Common myeloid progenitor, CD34-positive (primary cell): ENCODE data around the gene PVR.
"Not testable (repeated sequence)": the region's sequence is repeated elsewhere in the genome, so short reads cannot be mapped to it uniquely, and the experiment has no call there.

Experiments used
- CTCF ChIA-PET: fragments of 350-600 bp; sonication (Branson Sonifier 250); formaldehyde crosslinking; loops from one replicate; lab custom pipeline; 2021; ENCODE audit warnings: antibody characterized with exemption; lab: Charles Lee
- POLR2A ChIA-PET: fragments of 350-600 bp; sonication (Branson Sonifier 250); formaldehyde crosslinking; loops from one replicate; lab custom pipeline; 2021; ENCODE audit warnings: antibody characterized with exemption; lab: Charles Lee
- DNase-seq, 3 donors: peaks; one replicate each; pipeline versions ENCODE4 v3.0.0 to v3.0.0-alpha.2; 2013
- H3K27ac ChIP-seq, 2 experiments: 1 replicate in 1 of 2; 2 replicates in 1 of 2; pipeline ENCODE4 v1.7.0; 2013; ENCODE audit warnings: inconsistent platforms in 2 of 2, low read length in 2 of 2, mild to moderate bottlenecking in 2 of 2, low read depth in 1 of 2, moderate library complexity in 1 of 2; ENCODE audit not compliant: severe bottlenecking in 2 of 2, insufficient read depth in 1 of 2, poor library complexity in 1 of 2
- H3K27me3 ChIP-seq, 5 experiments: replicated peaks in 2 of 5; 1 replicate in 3 of 5; 2 replicates in 2 of 5; pipeline versions ENCODE4 v1.6.1 to v1.7.0; 2013; ENCODE audit warnings: low read length in 4 of 5, mild to moderate bottlenecking in 2 of 5, moderate library complexity in 2 of 5, inconsistent platforms in 1 of 5; ENCODE audit not compliant: insufficient read depth in 5 of 5, control insufficient read depth in 4 of 5
- H3K36me3 ChIP-seq, 4 experiments: 1 replicate in 2 of 4; 2 replicates in 2 of 4; pipeline versions ENCODE4 v1.6.1 to v1.7.0; 2013; ENCODE audit warnings: low read length in 3 of 4, control low read depth in 1 of 4, mild to moderate bottlenecking in 1 of 4; ENCODE audit not compliant: control insufficient read depth in 4 of 4, insufficient read depth in 4 of 4
- H3K4me1 ChIP-seq, 4 experiments: 1 replicate in 3 of 4; 2 replicates in 1 of 4; pipeline versions ENCODE4 v1.6.1 to v1.7.1; 2013; ENCODE audit warnings: low read length in 3 of 4, mild to moderate bottlenecking in 3 of 4, control low read depth in 1 of 4, inconsistent platforms in 1 of 4, moderate library complexity in 1 of 4; ENCODE audit not compliant: control insufficient read depth in 4 of 4, insufficient read depth in 4 of 4; ENCODE audit errors: control extremely low read depth in 1 of 4
- H3K4me3 ChIP-seq, 7 experiments: 1 replicate in 4 of 7; 2 replicates in 3 of 7; pipeline versions ENCODE4 v1.5.1 to v1.7.0; 2013; ENCODE audit warnings: mild to moderate bottlenecking in 7 of 7, low read length in 6 of 7, moderate library complexity in 6 of 7, inconsistent platforms in 2 of 7, low read depth in 2 of 7, control low read depth in 1 of 7; ENCODE audit not compliant: insufficient read depth in 4 of 7, control insufficient read depth in 1 of 7; ENCODE audit errors: extremely low read depth in 1 of 7
- H3K9me3 ChIP-seq, 5 experiments: 1 replicate in 4 of 5; 2 replicates in 1 of 5; pipeline versions ENCODE4 v1.6.1 to v1.7.1; 2013; ENCODE audit warnings: low read length in 4 of 5, mild to moderate bottlenecking in 2 of 5, inconsistent platforms in 1 of 5, low read depth in 1 of 5, moderate library complexity in 1 of 5; ENCODE audit not compliant: control insufficient read depth in 4 of 5, insufficient read depth in 2 of 5; ENCODE audit errors: control extremely low read depth in 1 of 5
- WGBS: methylation state at CpG from one replicate; pipeline ENCODE4 v1.1.5; 2013; ENCODE audit not compliant: insufficient coverage; 5-methylcytosine and 5-hydroxymethylcytosine counted together

PVR gene

GRCh38 chr19:44677019-44677811 is 33.5 kb downstream of the PVR start:
- H3K9me3 ChIP-seq, result no peaks in the 10 kb centered on the region
- POLR2A ChIA-PET, result no interaction called here
- CTCF ChIA-PET, result interaction anchor here (1.1 to 2.3 kb wide), 2 partner anchors 106 to 174 kb away, joined by 3 to 7 read pairs; no protein-coding TSS in a partner anchor
- no peak overlapping the region for H3K27ac ChIP-seq
- 96% methylated on average over 5 of the region's 8 CpGs for WGBS
- no peaks in the 10 kb centered on the region for H3K4me1 ChIP-seq
- H3K36me3 ChIP-seq, result no peaks in the 10 kb centered on the region
- no peak for DNase-seq
- no peaks in the 10 kb centered on the region for H3K27me3 ChIP-seq
- H3K4me3 ChIP-seq, result no peak overlapping the region

- H3K4me3 ChIP-seq, result no peak overlapping the region
- H3K9me3 ChIP-seq, result no peaks in the 10 kb centered on the region
- DNase-seq, result no peak
- H3K36me3 ChIP-seq, result no peaks in the 10 kb centered on the region
- H3K27me3 ChIP-seq, result peaks cover 0 to 2% (median 0%) of the 10 kb centered on the region in 5 experiments
- CTCF ChIA-PET, result interaction anchor here (0.9 to 1.0 kb wide), 2 partner anchors 104 to 109 kb away, joined by 3 read pairs; no protein-coding TSS in a partner anchor
- POLR2A ChIA-PET, result interaction anchor here (0.6 kb wide), 1 partner anchor 1994 kb away, joined by 3 read pairs; no protein-coding TSS in a partner anchor
- H3K27ac ChIP-seq, result no peak overlapping the region
- H3K4me1 ChIP-seq, result peaks cover 0 to 15% (median 8%) of the 10 kb centered on the region in 4 experiments
Observed at GRCh38 chr19:44680536-44680935, 36.8 kb downstream of the PVR start.

GRCh38 chr19:44681992-44682790 is 38.5 kb downstream of the PVR start:
- peaks cover 3 to 26% (median 14%) of the 10 kb centered on the region in 4 experiments for H3K4me1 ChIP-seq
- no peak overlapping the region for H3K4me3 ChIP-seq
- H3K27ac ChIP-seq, result no peak overlapping the region
- H3K36me3 ChIP-seq, result no peaks in the 10 kb centered on the region
- POLR2A ChIA-PET, result no interaction called here
- 92% methylated on average over 10 of the region's 15 CpGs for WGBS
- H3K9me3 ChIP-seq, result no peaks in the 10 kb centered on the region
- no peak for DNase-seq
- CTCF ChIA-PET, result interaction anchor here (0.6 to 1.6 kb wide), 4 partner anchors 28 to 1900 kb away, joined by 3 to 6 read pairs (median 4); no protein-coding TSS in a partner anchor
- H3K27me3 ChIP-seq, result peaks cover 0 to 7% (median 0%) of the 10 kb centered on the region in 5 experiments

GRCh38 chr19:44682807-44683206 is 39.1 kb downstream of the PVR start:
- H3K27me3 ChIP-seq, result peaks cover 0 to 7% (median 0%) of the 10 kb centered on the region in 5 experiments
- no peaks in the 10 kb centered on the region for H3K9me3 ChIP-seq
- POLR2A ChIA-PET, result no interaction called here
- H3K4me1 ChIP-seq, result peaks cover 3 to 26% (median 14%) of the 10 kb centered on the region in 4 experiments
- CTCF ChIA-PET, result interaction anchor here (1.6 kb wide), 1 partner anchor 41 kb away, joined by 6 read pairs; no protein-coding TSS in a partner anchor
- H3K27ac ChIP-seq, result no peak overlapping the region
- WGBS, result 91% methylated on average over 1 of the region's 2 CpGs
- DNase-seq, result no peak
- H3K36me3 ChIP-seq, result no peaks in the 10 kb centered on the region
- H3K4me3 ChIP-seq, result no peak overlapping the region

GRCh38 chr19:44683434-44684210 is 39.9 kb downstream of the PVR start:
- Histone ChIP-seq H3K27ac (no peak overlapping the region), H3K27me3 (peaks cover 0 to 7% (median 0%) of the 10 kb centered on the region in 5 experiments), H3K36me3 (no peaks in the 10 kb centered on the region), H3K4me1 (peaks cover 3 to 26% (median 14%) of the 10 kb centered on the region in 4 experiments), H3K4me3 (no peak overlapping the region), H3K9me3 (no peaks in the 10 kb centered on the region)
- CTCF ChIA-PET, result interaction anchor here (1.6 kb wide), 1 partner anchor 40 kb away, joined by 6 read pairs; no protein-coding TSS in a partner anchor
- 90% methylated on average over 7 of the region's 9 CpGs for WGBS
- no peak for DNase-seq
- POLR2A ChIA-PET, result no interaction called here

GRCh38 chr19:44684396-44684795 is 40.7 kb downstream of the PVR start:
- H3K4me1 ChIP-seq, result peaks cover 3 to 31% (median 17%) of the 10 kb centered on the region in 4 experiments
- not testable (repeated sequence) for H3K27ac ChIP-seq, H3K27me3 ChIP-seq

More at GRCh38 chr19:44684396-44684795, 40.7 kb downstream of the PVR start:
- H3K36me3 ChIP-seq, CTCF ChIA-PET, H3K4me3 ChIP-seq, DNase-seq, POLR2A ChIA-PET, H3K9me3 ChIP-seq: not testable (repeated sequence)
- 76% methylated on average over 2 of the region's 3 CpGs for WGBS
